ENCODE results near the gene FGF5. TPM values are rescaled to one million over a fixed set of nuclear protein-coding genes. Genes with fewer than 3 reads are reported as not detected.

Gene FGF5
- polyA plus RNA-seq, 12 donors = 0.47 to 2.4 (median 1.4) TPM; not detected in 1

GRCh38 chr4:80252953-80253352 is 13.5 kb upstream of the FGF5 start:
- DNase-seq = no peak

- no peak for DNase-seq
Measured at GRCh38 chr4:80253510-80253909, 13.0 kb upstream of the FGF5 start.

- DNase-seq = no peak
Measured at GRCh38 chr4:80254114-80254513, 12.3 kb upstream of the FGF5 start.

GRCh38 chr4:80255329-80256095 is 11.0 kb upstream of the FGF5 start:
- no peak for DNase-seq

- DNase-seq = no peak
Measured at GRCh38 chr4:80257851-80258250, 8.6 kb upstream of the FGF5 start.

GRCh38 chr4:80259012-80259411 is 7.5 kb upstream of the FGF5 start:
- no peak for DNase-seq

GRCh38 chr4:80259817-80260216 is 6.6 kb upstream of the FGF5 start:
- DNase-seq = no peak

- no peak for DNase-seq
Measured at GRCh38 chr4:80261989-80262600, 4.4 kb upstream of the FGF5 start.

GRCh38 chr4:80263541-80264351 is 2.7 kb upstream of the FGF5 start:
- no peak for DNase-seq

- no peak for DNase-seq
Measured at GRCh38 chr4:80264352-80264647, 2.2 kb upstream of the FGF5 start.

GRCh38 chr4:80264825-80265224 is 1.6 kb upstream of the FGF5 start:
- no peak for DNase-seq

- peak; percentile 29 for DNase-seq
Measured at GRCh38 chr4:80265571-80266252, 752 bp upstream of the FGF5 start.

GRCh38 chr4:80266902-80267380 is 477 bp downstream of the FGF5 start:
- no peak for DNase-seq

GRCh38 chr4:80268081-80268823 is 1.8 kb downstream of the FGF5 start:
- no peak for DNase-seq

GRCh38 chr4:80268936-80269335 is 2.5 kb downstream of the FGF5 start:
- DNase-seq = no peak

- DNase-seq = no peak
Measured at GRCh38 chr4:80270321-80270720, 3.9 kb downstream of the FGF5 start.

- no peak for DNase-seq
Measured at GRCh38 chr4:80270868-80271267, 4.4 kb downstream of the FGF5 start.

- no peak for DNase-seq
Measured at GRCh38 chr4:80271801-80272200, 5.3 kb downstream of the FGF5 start.

- DNase-seq = no peak
Measured at GRCh38 chr4:80276931-80277330, 10.5 kb downstream of the FGF5 start.

GRCh38 chr4:80279751-80280150 is 13.3 kb downstream of the FGF5 start:
- no peak for DNase-seq

GRCh38 chr4:80286451-80286850 is 20.0 kb downstream of the FGF5 start:
- DNase-seq = no peak

All from muscle of arm (tissue), 12 donors.